HG02884 (cell line): ENCODE results near the gene SF3A2.

Experiments used
- ATAC-seq: cut with Tn5 transposase; IDR thresholded peaks from one replicate; pipeline ENCODE4 v1.9.1; 2021; ENCODE audit warnings: mild to moderate bottlenecking, moderate library complexity; ENCODE audit not compliant: unreplicated experiment

Gene SF3A2

GRCh38 chr19:2251106-2252054 is 14.8 kb downstream of the SF3A2 start:
- no peak for ATAC-seq

- no peak for ATAC-seq
Observed at GRCh38 chr19:2252055-2252796, 15.6 kb downstream of the SF3A2 start.

DNA sequence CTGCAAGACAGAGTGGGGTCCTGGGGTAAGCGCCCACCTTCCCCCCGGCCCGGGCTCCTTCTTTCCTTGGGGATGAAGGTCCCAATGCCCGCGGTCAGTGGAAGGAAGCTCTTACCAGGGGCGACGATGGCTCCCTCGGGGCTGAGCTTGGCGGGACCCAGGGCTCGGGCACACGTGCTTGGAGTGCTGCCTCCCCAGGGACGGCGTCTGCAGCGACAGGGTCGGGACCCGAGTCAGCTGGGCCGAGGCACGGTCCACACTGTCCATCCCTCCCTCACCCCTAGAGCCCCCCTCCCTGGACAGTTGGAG is 16.1 kb downstream of the SF3A2 start:
- ATAC-seq, result no peak

DNA sequence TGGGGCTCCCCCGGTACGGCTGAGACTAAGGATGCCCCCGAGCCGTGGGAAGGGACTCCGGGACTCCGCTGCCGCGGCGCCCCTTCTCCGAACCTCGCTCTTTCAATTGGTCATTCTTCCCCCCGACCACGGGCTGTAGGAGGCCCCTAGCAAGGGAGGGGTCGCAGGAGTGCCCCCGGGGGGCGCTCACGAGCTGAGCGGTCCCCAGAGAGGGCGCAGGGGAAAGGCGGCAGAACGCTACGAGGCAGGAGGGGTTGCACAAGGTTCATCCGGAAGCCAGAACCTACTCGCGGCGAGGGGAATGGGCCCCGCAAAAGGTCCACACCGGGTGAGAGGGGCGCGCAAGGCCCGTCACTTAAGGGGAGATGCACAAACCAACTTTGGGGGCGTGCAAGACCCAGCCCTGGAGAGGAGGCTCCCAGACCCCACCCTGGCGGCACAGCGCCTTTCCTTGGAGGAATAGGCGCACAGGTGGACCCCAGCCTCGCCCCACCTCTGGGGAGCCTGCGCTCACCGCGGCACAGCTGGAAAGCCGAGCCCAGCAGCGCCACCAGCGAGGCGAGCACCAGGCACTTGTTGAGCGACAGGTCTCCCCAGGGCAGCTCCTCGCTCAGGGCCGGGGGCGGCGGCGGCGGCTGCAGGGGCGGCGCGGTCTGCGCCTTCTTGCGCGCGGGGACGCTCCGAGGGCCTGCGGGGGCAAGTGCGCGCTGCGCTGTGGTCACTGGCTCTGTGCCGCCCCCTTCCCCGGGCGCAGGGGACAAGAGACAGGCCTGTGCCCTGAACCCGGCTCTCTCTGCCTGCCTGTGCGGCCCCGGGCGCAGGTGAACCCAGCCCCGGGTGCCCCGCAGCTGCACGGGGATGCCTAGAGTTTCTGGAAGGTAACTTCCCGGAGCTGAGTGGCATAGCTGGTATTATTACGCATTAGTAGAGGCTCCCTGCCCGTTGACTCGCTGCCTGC is 16.8 kb downstream of the SF3A2 start:
- no peak for ATAC-seq

GRCh38 chr19:2254064-2254872 is 17.6 kb downstream of the SF3A2 start:
- ATAC-seq, result no peak

DNA sequence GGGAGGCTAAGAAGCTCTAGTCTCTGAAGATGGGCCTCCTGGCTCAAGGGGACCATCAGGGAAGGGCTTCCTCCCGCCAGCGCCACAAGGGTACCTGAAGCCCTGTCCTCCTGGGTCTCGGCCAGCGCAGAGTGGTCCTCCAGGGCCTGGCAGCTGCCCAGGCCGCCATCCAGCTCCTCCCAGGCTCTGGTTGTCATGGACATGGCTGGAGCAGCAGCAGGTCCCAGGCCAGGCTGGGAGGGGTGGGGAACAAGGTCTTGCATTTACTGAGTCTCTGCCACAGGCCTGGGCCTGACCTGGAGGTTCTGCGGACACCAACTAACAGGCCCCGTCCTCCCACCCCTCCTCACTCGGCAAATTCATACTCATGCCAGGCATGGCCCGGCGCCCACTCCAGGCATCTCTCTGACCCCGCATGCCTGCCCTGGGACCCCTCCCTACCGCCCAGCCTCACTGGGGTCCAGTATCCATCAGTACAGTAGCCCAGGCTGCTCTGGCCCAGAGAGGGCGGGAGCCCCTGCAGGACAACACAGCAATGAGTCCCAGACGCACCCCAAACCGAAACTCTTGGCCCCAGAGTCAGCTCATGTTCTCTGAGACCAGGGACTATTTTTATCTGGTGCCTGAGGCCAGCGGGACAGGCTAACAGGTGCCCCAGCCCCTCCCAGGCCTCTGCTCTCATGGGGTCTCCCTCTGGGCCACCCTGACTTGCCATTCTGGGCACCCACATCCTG is 18.7 kb downstream of the SF3A2 start:
- no peak for ATAC-seq

DNA sequence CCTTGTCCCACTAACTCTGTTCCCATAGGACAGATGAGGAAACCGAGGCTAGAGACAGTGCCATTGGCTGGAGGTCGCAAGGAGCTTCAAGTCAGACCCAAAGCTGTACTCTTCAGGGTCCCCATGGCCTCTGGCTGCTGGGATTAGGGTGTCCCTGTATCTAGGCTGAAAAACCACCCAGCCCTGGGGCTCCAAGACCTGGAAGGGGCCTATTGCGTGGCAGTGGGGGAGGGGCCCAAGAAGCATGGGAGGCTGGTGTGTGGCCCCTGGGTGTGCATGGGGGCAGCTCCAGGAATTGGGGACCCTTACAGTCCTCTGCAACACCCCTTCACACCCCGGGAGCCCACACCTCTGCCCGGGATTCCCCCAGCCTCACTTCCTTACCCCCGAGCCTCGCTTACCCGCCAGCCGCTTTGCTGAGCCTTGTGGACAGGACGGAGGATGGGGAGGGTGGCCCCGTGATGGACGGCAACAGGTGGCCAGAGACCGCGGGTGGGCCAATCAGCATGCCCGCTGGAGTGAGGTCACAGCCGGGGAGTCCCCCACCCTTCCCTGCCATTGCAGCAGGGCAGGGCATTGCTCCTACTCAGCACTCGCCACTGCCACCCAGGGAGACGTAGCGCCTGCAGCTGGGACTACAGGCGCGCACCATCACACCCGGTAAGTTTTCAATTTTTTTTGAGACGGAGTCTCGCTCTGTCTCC is 19.5 kb downstream of the SF3A2 start, which contains the start of gene JSRP1:
TSS of gene JSRP1 (minus strand) at position 436 of the 704 bp plus-strand sequence. CDS start 1,103 bp downstream, outside the sequence.
- ATAC-seq, result no peak

GRCh38 chr19:2259336-2259735 is 22.7 kb downstream of the SF3A2 start:
- ATAC-seq, result no peak

GRCh38 chr19:2260341-2260805 is 23.7 kb downstream of the SF3A2 start:
- ATAC-seq, result no peak

- no peak for ATAC-seq
Observed at GRCh38 chr19:2261438-2262172, 25.0 kb downstream of the SF3A2 start.

DNA sequence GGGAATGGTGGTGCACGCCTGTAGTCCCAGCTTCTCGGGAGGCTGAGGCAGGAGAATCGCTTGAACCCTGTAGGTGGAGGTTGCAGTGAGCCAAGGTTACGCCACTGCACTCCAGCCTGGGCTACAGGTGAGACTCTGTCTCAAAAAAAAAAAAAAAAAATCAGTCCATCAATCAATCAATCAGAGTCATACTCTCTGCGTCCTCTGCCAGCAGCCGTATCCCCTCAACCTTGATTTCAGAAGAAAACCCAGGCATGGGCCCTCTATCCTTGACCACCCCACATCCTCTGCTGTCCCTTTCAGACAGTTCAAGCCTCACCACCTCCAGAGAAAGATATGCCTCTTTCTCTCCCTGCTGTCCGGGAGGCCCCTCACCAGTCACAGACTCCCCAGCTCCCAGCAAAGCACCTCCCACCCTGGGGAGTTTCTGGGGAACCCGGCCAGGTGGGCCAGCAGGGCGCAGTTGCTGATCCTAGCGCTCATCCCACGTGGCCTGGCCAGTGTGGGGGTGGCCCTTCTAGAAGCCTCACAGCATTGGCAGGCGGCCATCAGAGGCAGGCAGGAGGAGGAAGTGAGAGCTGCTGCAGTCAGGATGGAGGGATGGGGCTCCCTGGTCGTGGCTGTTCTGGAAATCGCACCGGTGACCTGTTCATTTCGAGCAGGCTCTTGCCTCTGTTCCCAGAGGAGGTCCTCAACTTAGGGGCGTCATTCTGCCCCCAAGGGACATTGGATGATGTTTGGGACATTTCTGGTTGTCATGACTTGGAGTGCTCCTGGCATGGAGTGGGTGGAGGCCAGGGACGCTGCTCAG is 29.8 kb downstream of the SF3A2 start:
- no peak for ATAC-seq

- no peak for ATAC-seq
Observed at GRCh38 chr19:2268480-2268830, 31.8 kb downstream of the SF3A2 start.

- ATAC-seq, result no peak
Observed at GRCh38 chr19:2268861-2269243, 32.2 kb downstream of the SF3A2 start.

DNA sequence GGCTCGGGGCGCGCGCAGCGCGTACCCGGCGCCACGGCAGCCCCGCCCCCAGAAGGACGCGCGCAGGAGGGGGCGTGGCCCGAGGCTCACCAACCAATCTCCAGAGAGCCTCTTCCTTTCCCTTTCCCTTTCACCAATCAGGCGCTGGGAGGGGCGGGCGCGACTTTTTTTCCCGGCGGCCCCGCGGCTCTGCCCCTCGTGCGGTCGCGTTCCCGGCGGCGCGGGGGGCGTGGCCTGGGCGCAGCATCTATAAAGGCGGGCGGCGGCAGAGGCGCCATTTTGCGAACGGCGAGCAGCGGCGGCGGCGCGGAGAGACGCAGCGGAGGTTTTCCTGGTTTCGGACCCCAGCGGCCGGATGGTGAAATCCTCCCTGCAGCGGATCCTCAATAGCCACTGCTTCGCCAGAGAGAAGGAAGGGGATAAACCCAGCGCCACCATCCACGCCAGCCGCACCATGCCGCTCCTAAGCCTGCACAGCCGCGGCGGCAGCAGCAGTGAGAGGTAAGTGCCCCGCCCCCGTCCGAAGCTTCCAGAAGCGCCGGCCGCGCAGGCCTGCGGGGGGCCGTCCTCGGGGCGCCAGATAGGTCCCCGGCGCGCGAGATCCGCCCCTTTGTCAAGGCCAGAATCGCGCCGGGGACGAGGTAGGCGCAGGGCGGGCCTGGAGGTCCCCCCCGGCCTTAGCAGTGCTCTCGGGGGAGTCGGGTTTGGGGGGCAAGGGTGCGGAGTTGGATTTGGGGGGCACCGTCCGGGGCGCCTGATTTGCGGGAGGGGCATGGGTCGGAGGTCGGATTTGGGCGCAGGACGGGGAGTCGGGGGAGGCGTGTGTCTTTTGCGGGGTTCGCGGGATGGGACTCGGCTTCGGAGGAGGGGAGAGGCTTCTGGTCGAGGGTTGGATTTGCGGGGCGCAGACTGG is 32.9 kb downstream of the SF3A2 start:
- no peak for ATAC-seq

DNA sequence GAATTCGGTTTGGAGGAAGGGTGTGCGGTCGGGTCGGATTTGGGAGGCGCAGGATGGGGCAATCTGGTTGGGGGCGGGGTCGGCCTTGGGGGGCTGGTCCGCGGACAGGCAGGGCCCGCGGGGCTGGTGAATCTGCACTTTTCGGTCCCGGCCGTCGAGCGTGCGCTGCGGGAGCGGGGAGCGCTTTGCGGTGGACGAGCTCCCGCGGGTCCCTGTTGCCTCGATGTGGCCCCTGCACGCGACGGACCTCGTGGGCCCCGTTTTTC is 33.5 kb downstream of the SF3A2 start:
- no peak for ATAC-seq

DNA sequence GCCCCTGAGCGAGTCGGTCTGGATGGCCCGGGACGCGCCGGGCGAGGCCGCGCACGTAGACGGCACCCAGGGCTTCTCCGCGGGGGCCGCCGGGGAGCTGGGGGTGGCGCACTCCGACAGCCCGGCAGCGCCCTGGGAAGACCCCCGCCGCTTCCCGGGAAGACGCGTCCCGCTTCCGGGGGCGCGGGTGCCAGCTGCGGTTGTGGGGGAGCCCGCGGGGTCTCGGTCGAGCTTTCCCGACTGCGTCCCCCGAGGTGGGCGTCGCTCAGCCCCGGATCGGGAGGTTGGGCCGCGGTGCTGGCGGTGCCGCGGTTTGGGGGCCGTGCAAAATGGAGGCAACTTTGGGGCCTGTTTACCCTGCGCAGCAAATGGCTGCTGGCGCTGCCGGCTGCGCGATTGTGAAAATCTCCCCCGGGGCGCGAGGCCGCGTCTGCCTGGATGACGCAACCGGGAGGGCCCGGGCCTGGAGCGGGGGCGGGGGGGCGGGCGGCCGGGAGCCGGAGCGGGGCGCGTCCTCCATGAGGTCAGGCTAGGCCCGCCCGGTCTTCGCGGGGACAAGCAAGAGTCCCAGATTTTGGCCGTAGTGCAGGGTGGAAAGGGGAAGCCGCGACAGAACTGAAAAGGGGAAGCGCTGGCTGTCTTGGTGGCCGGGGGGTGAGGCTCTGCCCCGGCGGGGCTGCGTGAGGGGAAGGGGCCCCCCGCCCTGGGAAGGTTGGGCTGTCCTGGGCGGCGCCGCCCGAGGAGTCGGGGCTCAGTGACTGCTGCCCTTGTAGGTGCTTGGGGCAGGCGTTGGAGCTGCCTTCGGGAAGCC is 34.0 kb downstream of the SF3A2 start:
- ATAC-seq, result no peak
